ENCODE measurements around the gene MAPKAPK3. TPM values are rescaled to one million over a fixed set of nuclear protein-coding genes. Genes with fewer than 3 reads are reported as not detected.

Gene MAPKAPK3
- total RNA-seq, 1 donor from 2014 or later: 37.0 TPM

DNA sequence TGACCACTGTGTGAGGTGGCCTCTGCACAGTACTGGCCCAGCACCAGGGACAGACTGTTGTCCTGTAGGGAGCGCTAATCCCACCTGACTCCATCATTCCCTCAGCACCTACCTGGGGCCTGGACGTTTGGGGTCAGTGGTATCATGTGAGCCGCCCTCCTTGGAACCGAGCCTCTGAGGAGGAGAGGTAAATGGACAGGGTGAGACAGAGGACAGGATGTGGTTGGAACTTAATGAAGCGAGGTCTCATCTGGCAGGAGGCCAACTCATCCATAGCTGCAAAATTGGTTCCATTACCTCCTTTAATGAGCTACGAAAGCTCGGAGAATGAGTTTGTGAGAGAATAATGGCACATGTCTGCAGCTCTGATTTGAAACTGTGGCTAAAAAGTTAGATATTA lies 13.9 kb downstream of the MAPKAPK3 start:
- no peak overlapping the region for H3K4me3 Mint-ChIP-seq
- no peaks in the 10 kb centered on the region for H3K9me3 Mint-ChIP-seq
- no peaks in the 10 kb centered on the region for H3K27me3 Mint-ChIP-seq (ENCODE audit: low read depth)
- peaks cover 7% of the 10 kb centered on the region for H3K4me1 Mint-ChIP-seq
- TF ChIP-seq, protein P1, sequence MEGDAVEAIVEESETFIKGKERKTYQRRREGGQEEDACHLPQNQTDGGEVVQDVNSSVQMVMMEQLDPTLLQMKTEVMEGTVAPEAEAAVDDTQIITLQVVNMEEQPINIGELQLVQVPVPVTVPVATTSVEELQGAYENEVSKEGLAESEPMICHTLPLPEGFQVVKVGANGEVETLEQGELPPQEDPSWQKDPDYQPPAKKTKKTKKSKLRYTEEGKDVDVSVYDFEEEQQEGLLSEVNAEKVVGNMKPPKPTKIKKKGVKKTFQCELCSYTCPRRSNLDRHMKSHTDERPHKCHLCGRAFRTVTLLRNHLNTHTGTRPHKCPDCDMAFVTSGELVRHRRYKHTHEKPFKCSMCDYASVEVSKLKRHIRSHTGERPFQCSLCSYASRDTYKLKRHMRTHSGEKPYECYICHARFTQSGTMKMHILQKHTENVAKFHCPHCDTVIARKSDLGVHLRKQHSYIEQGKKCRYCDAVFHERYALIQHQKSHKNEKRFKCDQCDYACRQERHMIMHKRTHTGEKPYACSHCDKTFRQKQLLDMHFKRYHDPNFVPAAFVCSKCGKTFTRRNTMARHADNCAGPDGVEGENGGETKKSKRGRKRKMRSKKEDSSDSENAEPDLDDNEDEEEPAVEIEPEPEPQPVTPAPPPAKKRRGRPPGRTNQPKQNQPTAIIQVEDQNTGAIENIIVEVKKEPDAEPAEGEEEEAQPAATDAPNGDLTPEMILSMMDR (conservative IDR thresholded peaks at IDR 0.05): no peak
- H3K36me3 Mint-ChIP-seq (ENCODE audit: low read depth): no peaks in the 10 kb centered on the region
- no peak for DNase-seq (ENCODE audit: low read depth, low spot score)
- no peak overlapping the region for H3K27ac Mint-ChIP-seq (ENCODE audit: unreplicated experiment)

DNA sequence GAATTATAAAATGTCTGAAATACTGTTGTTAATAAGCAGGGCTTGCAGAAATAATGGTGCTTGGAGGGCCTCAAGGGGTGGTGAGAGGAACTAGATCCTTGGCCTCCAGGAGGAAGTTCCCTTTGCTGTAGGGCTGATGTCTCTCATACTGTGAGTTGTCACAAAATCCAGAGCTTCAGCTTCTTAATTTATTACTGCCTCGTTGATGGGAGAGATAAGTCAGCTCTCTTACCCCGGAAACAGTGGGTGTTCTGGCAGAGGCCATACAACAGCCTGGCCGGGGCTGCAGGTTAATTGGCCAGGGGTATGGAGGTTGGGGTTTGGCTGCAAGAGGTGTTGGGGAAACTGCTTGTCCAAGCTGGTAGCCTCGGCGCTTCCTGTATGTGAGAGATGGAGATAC lies 15.5 kb downstream of the MAPKAPK3 start:
- H3K36me3 Mint-ChIP-seq (ENCODE audit: low read depth): no peaks in the 10 kb centered on the region
- H3K9me3 Mint-ChIP-seq: no peaks in the 10 kb centered on the region
- H3K4me1 Mint-ChIP-seq: peaks cover 18% of the 10 kb centered on the region
- peak overlapping the region; percentile 79 for H3K27ac Mint-ChIP-seq (ENCODE audit: unreplicated experiment)
- no peak overlapping the region for H3K4me3 Mint-ChIP-seq
- TF ChIP-seq, protein P1 (conservative IDR thresholded peaks at IDR 0.05): no peak
- H3K27me3 Mint-ChIP-seq (ENCODE audit: low read depth): no peaks in the 10 kb centered on the region
- DNase-seq (ENCODE audit: low read depth, low spot score): no peak

DNA sequence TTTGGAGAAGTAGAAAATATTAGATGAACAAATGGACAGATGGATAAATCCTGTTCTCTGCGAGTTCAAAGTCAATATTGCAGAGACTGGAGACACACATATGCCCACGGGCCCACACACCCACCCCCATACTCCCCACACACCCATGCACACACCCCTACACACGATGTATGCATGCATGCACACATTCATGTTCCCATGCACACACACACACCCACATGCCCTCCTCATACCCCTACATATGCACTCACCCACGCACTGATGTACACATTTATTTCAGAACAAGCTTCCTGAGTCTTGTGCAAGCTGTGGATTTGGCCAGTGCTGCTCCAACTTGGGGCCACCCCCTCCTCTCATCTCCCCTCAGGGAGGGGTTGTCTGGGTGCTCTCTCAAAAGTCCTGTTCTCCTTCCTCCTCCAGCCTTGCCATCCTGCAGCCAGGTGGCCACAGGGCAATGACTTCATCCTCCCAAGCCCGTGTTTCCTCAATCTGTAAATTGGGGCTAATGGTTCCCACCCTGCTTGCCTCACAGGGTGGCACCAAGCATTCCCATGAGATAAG lies 16.4 kb downstream of the MAPKAPK3 start:
- TF ChIP-seq, protein P1 (conservative IDR thresholded peaks at IDR 0.05): no peak
- Mint-ChIP-seq H3K9me3 (no peaks in the 10 kb centered on the region), H3K4me1 (peaks cover 12% of the 10 kb centered on the region), H3K4me3 (no peak overlapping the region), H3K36me3 (ENCODE audit: low read depth) (no peaks in the 10 kb centered on the region), H3K27ac (ENCODE audit: unreplicated experiment) (no peak overlapping the region), H3K27me3 (ENCODE audit: low read depth) (no peaks in the 10 kb centered on the region)
- DNase-seq (ENCODE audit: low read depth, low spot score): no peak

DNA sequence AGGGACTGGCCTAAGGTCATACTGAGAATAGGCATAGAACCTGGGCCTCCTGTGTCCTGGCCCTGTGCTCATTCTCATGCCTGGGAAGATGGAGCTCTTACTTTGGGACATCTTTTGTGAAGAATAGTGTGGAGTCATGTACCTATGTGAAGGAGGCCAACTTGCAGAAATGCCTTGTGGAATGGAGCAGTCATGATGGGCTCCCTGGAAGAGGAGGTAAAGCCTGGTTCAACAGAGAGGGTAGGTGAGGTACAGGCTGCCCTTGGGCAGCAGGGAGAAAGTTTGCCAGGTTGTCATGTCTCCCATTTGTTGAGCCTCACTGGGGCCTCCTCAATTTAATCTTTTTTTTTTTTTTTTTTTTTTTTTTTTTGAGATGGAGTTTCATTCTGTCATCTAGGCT lies 18.1 kb downstream of the MAPKAPK3 start:
- DNase-seq (ENCODE audit: low read depth, low spot score): no peak
- Mint-ChIP-seq H3K36me3 (ENCODE audit: low read depth) (no peaks in the 10 kb centered on the region), H3K27ac (ENCODE audit: unreplicated experiment) (no peak overlapping the region), H3K27me3 (ENCODE audit: low read depth) (no peaks in the 10 kb centered on the region), H3K4me1 (peaks cover 12% of the 10 kb centered on the region), H3K4me3 (no peak overlapping the region), H3K9me3 (no peaks in the 10 kb centered on the region)
- TF ChIP-seq, protein P1 (conservative IDR thresholded peaks at IDR 0.05): no peak

DNA sequence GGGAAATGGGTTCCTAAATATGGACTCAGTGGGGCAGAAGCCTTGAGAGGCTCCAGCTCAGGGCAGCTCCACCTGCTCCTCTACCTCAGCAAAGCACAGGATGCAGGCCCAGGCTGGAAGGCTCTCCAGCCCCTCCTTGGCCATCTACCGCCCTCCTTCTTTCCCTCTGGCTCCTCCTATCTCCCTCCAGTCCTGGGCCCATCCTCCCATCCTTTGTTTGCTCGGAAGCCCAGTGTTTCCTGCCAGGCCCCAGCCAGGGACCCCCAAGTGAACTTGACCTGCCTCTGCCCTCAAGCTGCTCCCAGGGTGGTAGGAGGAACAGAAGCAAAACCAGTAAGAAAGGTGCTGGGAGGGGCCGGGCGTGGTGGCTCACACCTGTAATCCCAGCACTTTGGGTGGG lies 20.1 kb downstream of the MAPKAPK3 start:
- Mint-ChIP-seq H3K4me1 (peaks cover 12% of the 10 kb centered on the region), H3K27ac (ENCODE audit: unreplicated experiment) (no peak overlapping the region)

More for the DNA sequence above, 20.1 kb downstream of the MAPKAPK3 start:
- no peak for DNase-seq (ENCODE audit: low read depth, low spot score)
- TF ChIP-seq, protein P1 (conservative IDR thresholded peaks at IDR 0.05): no peak
- no peak overlapping the region for H3K4me3 Mint-ChIP-seq
- no peaks in the 10 kb centered on the region for H3K27me3 Mint-ChIP-seq (ENCODE audit: low read depth)
- H3K36me3 Mint-ChIP-seq (ENCODE audit: low read depth): no peaks in the 10 kb centered on the region
- no peaks in the 10 kb centered on the region for H3K9me3 Mint-ChIP-seq

Data from neural crest cell (in vitro differentiated cells).